Stimulated activated CD4-positive, alpha-beta T cell treated with anti-CD3 and anti-CD28 coated beads, Interleukin-12 subunit alpha, Interleukin-12 subunit beta, amount 100 ng/mL, for 48 hours (primary cell): ENCODE results near the gene CUL1.

ENCODE experiments used
- DNase-seq, 3 donors: peaks; one replicate each; pipeline ENCODE4 v3.0.0-alpha.2; 2020; ENCODE audit warnings: low read depth in 2 of 3, low spot score in 1 of 3

CUL1 gene

GRCh38 chr7:148698397-148699023 lies at the start of gene CUL1:
TSS of gene CUL1 (plus strand) at chr7:148698903. CDS start at chr7:148730123, 31,220 bp downstream.
- DNase-seq, result peak; percentile 65 to 83 (median 71)

DNA sequence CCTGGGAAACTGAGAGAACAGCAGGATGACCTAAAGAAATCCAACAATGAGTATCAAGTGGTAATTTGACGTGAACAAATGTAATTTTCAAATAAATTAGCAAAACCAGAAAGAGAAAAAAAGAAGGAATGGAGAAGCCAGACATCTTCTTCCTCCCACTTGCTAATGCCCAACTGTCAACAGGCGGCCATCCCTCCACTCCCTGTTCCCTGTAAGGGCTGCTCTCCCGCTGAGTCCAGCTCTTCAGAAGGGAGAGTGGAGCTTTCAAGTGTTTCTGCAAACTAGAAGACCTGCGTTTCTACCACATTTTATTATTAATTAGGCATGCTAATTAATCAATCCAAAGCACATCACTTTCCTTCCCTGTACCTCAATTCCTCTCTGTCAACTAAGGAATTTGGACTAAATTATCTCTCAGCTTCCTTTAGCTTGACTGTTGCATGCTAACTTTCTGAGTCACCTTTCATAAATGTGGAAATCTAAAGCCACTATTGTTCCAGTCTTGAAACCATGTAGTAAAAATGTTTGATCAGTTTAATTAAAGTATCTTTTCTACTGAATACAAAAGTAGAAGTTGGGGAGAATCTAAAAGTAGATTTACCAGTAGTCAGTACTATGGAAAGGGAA lies 48.4 kb upstream of the CUL1 start:
- DNase-seq, result no peak

DNA sequence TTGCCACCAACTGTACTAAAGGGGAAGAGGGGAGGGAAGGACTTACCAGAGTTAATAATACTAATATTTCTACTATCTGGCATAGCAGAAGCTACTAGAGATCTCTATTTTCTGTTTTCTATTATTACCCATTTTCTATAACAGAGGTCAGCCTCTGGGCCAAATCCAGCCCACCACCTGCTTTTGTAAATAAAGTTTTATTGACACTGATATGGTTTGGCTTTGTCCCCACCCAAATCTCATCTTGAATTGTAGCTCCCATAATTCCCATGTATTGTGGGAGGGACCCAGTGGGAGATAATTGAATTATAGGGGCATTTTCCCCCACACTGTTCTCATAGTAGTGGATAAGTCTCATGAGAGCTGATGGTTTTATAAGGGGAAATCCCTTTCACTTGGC lies 45.9 kb upstream of the CUL1 start:
- DNase-seq, result no peak

- no peak for DNase-seq
These were observed 40.8 kb upstream of the CUL1 start for GRCh38 chr7:148657929-148658328.

DNA sequence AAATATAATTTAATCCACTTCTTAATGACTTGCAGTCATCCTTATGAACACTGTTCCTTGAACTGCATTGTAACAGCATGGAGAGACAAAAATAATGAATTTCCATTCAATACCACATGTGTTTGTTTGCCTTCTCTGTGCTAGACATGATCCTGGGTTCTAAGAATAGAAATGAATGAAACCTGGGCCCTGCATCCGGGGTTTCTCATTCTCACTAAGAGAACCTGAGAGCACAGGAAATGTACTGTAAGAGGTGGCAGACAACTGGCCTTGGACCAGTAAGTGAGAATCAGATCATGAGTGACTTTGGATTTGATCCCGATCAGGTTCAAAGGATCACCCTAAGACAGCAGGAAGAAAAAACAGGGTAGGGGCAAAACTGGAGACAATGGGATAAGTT lies 37.2 kb upstream of the CUL1 start:
- no peak for DNase-seq

DNA sequence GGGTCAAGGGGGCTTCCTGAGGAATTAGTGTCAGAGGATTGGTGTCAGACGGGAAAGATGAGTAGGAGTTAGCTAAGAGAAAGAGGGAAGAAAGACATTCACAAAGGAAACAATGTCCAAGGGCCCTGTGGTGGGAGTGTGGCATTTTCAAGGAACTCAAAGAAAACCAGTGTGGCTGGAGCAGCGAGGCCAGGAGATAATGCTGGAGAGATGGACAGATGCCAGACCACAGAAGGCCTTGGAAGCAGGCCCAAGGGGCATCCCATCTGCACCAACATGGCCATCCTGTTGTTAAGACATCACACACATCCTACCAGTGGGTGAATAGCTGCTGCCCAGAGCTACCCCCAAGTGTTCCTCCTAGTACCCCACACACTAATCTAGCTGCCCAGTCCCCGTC lies 36.1 kb upstream of the CUL1 start:
- DNase-seq, result no peak

DNA sequence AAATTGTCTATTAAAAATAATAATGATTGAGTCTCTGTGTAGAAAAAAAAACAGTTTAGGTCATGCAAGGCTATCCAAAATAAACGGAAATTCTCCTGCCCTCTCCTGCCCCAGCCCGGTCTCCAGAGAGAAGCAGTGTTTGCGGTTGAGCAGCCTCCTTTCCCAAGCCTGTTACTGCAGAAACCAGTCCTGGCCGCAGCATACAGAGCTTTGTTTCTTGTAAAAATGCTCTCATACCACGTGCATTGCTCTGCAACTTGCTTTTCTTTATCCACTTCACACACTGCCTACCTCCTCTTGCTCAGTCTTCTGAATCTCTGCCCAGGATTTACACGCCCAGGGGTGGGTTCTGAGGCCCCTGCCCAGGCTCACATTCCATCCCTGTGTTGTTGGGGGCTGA lies 34.4 kb upstream of the CUL1 start:
- DNase-seq, result no peak

GRCh38 chr7:148665221-148665620 lies 33.5 kb upstream of the CUL1 start:
- DNase-seq, result no peak

DNA sequence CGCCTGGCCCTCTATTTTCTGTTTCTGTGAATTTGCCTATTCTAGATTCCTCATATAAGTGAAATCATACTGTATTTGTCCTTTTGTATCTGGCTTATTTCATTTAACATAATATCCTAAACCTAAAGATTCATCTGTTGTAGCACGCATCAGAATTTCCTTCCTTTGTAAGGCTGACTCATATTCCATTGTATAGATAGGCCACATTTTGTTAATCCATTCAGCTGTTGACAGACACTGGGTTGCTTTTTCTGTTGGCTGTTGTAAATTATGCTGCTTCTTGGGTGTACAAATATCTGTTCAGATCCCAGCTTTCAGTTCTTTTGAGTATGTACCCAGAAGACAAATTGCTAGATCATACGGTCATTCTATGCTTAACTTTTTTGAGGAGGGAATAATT lies 28.8 kb upstream of the CUL1 start:
- no peak for DNase-seq

DNA sequence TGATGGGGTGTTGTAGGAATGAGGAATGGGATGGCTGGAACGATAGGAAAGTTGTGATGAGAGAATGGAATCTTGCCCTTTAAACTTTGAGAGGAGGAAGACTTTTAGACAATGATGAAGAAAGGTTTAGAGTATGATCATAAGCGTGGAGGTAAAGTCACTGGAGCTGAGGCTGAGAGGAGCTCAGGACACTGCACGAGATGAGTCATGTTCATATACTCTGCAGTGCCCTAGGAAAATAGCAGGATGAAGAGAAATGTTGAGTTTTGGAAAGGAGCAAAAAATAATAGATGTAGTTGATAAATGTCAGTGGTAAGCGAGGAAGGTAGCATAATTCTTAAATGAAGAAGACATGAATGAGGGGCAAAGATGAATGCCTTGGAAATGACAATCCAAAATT lies 28.3 kb upstream of the CUL1 start:
- no peak for DNase-seq

GRCh38 chr7:148670807-148671206 lies 27.9 kb upstream of the CUL1 start:
- no peak for DNase-seq

DNA sequence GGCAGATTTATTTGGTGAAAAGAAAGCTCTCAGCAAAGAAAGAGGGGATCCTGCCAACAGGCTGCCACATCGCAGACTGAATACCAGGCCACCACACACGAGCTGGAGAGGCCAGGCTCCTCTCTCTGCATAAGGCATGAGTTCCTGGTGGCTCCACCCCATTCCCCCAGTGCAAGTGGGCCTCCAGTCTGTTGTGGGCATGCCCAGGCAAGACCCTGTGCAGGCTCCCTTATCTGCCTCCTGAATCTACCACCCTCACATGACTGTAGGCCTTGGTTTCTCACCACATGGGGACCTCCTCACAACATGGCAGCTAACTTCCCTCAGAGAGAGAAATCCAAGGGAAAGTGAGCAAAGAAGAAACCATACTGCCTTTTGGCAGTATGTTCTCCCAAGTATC lies 26.7 kb upstream of the CUL1 start:
- no peak for DNase-seq

DNA sequence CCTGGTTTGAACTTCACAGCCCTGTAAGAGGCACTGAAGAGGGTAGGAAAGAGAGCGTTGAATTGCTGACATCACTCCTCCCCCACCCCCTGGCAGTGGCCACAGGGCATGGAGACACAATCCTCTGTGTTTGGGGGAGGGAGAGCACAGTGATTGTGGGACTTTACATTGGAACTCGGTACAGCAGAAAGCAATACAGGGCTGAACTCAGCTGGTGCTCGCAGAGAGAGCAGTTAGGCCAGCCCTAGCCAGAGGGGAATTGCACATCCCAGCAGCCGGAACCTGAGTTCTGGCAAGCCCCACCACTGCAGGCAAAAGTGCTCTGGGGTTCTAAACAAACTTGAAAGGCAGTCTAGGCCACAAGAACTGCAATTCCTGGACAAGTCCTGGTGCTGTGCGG lies 24.0 kb upstream of the CUL1 start:
- no peak for DNase-seq

DNA sequence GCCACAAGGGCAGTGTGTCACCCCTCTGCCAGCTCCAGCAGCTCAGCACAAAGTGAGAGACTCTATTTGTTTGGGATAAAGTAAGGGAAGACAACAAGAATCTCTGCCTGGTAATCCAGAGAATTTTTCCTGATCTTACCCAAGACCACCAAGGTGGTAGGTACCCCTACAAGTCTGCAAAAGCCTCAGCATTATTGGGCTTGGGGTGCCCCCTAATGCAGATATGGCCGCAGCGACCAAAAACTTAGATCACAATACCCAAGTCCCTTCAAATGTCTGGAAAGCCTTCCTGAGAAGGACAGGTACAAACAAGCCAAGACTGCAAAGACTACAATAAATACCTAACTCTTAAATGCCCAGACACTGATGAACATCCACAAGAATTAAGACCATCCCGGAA lies 22.4 kb upstream of the CUL1 start:
- DNase-seq, result no peak

- DNase-seq, result no peak
These were observed 16.9 kb upstream of the CUL1 start for GRCh38 chr7:148681821-148682220.

DNA sequence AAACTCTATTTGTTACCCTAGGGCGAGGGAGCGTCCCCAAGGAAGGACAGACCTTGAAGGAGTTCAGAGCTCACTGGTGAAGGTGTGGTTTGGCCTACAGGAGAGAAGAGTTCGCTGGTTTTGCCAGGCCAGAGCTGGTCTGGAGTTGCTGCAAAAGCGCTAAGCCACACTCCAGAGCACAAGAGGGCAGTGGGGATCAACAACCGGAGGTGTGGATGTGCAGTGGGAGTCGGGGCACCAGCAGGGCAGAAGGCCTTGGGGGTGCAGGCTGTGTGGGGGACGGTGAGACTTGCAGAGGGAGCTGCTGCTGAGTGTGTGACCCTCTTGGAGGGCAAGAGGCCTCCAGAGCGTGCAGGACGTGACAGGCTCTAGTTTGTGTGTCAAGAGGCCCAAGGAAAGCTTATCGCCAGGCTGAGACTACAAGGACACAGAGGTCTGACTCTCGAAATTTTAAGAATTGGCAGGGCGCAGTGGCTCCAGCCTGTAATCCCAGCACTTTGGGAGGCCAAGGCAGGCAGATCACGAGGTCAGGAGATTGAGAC lies 14.3 kb upstream of the CUL1 start:
- DNase-seq, result no peak

DNA sequence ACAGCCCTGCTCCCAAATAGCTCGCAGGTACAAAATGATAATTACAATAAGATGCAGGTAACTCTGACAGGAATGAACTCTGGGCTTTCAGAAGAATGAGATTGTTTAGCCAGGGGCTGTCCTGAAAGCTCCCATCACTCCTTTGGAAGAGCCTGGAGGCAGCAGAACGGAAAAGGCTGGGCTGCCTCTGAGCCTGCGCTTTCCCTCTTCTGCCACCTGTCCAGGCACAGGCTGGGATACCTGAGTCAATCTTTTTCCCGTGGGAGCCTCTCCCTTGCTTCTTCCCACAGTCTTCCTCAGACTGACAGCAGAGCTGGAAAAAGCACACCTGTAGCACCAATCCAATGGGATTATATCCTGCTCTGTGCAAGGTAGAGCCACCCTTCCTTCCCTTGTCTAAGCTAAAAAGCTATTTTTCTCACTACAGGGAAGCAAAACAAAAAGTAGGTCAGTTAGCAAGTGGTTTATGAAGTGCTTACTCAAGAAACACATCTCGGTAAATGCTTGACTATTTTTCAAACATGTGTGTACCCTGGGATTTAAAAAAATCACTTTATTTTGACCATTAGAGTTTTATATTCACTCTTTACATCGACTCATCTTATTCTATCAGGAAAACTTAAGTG lies 12.3 kb upstream of the CUL1 start:
- no peak for DNase-seq

DNA sequence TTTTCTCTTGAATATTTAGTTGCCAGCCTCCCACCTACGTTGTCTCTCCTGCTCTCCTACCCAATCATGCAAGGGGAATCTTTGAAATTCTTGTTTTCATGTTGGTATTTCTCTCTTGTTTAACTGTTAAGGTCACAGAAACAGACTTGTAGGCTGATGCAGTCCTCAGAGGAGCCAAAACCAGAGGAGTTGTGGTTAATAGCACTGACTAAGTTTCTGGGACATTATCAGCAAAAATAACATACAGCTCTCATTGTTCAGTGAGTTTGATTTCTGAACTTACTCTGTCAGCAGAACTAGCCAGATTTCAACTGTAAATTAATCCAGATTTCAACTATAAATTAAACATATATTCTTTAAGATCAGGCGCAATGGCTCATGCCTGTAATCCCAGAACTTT lies 11.1 kb upstream of the CUL1 start:
- DNase-seq, result no peak

- no peak for DNase-seq
These were observed 10.2 kb upstream of the CUL1 start for GRCh38 chr7:148688526-148688925.

- DNase-seq, result no peak
These were observed 5.1 kb upstream of the CUL1 start for GRCh38 chr7:148693651-148694050.

GRCh38 chr7:148694631-148695030 lies 4.1 kb upstream of the CUL1 start:
- DNase-seq, result no peak

DNA sequence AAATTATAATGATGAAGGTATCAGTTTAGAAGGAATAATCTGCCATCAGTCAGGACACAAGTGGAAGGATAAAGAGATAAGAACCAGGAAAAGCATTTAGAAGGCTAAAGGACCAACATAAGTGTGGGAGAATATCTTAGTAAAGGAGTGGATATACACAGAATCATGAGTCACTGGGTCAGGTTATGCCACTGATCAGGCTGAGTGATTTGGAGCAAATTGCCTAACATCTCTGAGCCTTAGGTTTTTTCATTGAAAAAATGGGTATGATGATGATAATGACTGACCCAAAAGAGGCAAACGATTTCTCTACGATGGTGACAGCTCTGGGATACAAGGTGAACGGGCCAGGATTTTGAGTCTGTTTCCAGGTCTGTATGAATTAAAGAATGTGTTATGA lies 2.8 kb upstream of the CUL1 start:
- DNase-seq, result no peak

- no peak for DNase-seq
These were observed 1.9 kb upstream of the CUL1 start for GRCh38 chr7:148696787-148697186.
